Fibroblast of lung (primary cell): Measurements from ENCODE around the gene WDTC1. TPM values are rescaled to one million over a fixed set of nuclear protein-coding genes. Genes with fewer than 3 reads are reported as not detected.

ENCODE experiments used
- DNase-seq, 2 donors: peaks; one replicate each; pipeline versions ENCODE4 v3.0.0 to v3.0.0-alpha.2; 2010; ENCODE audit warnings: low read depth in 2 of 2
- H2AFZ ChIP-seq: 2 replicates; pipeline ENCODE4 v1.5.1; 2012; ENCODE audit warnings: low read length, control low read depth, inconsistent platforms
- H3K27ac ChIP-seq: 2 replicates; pipeline ENCODE4 v1.5.1; 2011; ENCODE audit warnings: low read length, control low read depth; ENCODE audit not compliant: insufficient read depth
- H3K27me3 ChIP-seq: 2 replicates; pipeline ENCODE4 v1.5.1; 2011; ENCODE audit warnings: mild to moderate bottlenecking, low read length; ENCODE audit not compliant: control insufficient read depth, insufficient read depth
- H3K36me3 ChIP-seq: 2 replicates; pipeline ENCODE4 v1.5.1; 2011; ENCODE audit warnings: low read length; ENCODE audit not compliant: control insufficient read depth, insufficient read depth
- H3K4me1 ChIP-seq: 2 replicates; pipeline ENCODE4 v1.5.1; 2011; ENCODE audit warnings: low read length; ENCODE audit not compliant: control insufficient read depth, insufficient read depth; ENCODE audit errors: extremely low read depth
- H3K4me2 ChIP-seq: 2 replicates; pipeline ENCODE4 v1.5.1; 2011; ENCODE audit warnings: low read length, control low read depth; ENCODE audit not compliant: insufficient read depth; ENCODE audit errors: extremely low read depth
- H3K4me3 ChIP-seq, 4 experiments: fragments of 200-600 bp in 1 of 4; sonication (generic) in 1 of 4; replicated peaks in 1 of 4; 2 replicates each; pipeline ENCODE4 v1.5.1; 2011 to 2016; ENCODE audit warnings: low read length in 4 of 4, low read depth in 3 of 4, mild to moderate bottlenecking in 3 of 4, control low read depth in 2 of 4, inconsistent platforms in 1 of 4, mixed read lengths in 1 of 4; ENCODE audit not compliant: insufficient read depth in 1 of 4; ENCODE audit errors: control extremely low read depth in 1 of 4
- H3K79me2 ChIP-seq: 2 replicates; pipeline ENCODE4 v1.5.1; 2012; ENCODE audit warnings: mild to moderate bottlenecking, low read length, inconsistent platforms; ENCODE audit not compliant: control insufficient read depth, insufficient read depth
- H3K9ac ChIP-seq: 2 replicates; pipeline ENCODE4 v1.5.1; 2011; ENCODE audit warnings: mild to moderate bottlenecking, low read length, control low read depth; ENCODE audit not compliant: insufficient read depth
- H3K9me3 ChIP-seq: 2 replicates; pipeline ENCODE4 v1.5.1; 2012; ENCODE audit warnings: low read depth, low read length; ENCODE audit not compliant: control insufficient read depth, insufficient read depth
- H4K20me1 ChIP-seq: 2 replicates; pipeline ENCODE4 v1.5.1; 2011; ENCODE audit warnings: low read length; ENCODE audit not compliant: control insufficient read depth, insufficient read depth; ENCODE audit errors: extremely low read depth
- EZH2 ChIP-seq: IDR thresholded peaks from 2 replicates; pipeline ENCODE4 v1.5.1; 2012; ENCODE audit warnings: low read length, control low read depth, mild to moderate bottlenecking; ENCODE audit errors: missing control alignments
- polyA plus RNA-seq, 2 donors: library from polyadenylated mRNA; depleted of rRNA in 1 of 2; stranded (reverse) in 1 of 2; unstranded in 1 of 2; fragments of >200 nt; gene quantifications; 2 replicates each; pipeline ENCODE4 v1.2.1, GENCODE V29; 2011 to 2012; ENCODE audit warnings: missing spikeins in 1 of 2
- total RNA-seq: library from RNA; depleted of rRNA; stranded (reverse); fragments of >200 nt; gene quantifications from 2 replicates; pipeline ENCODE4 v1.2.1, GENCODE V29; 2014
- TF ChIP-seq, protein P1 (sequence below), 2 donors: IDR thresholded peaks in 1 of 2; conservative IDR thresholded peaks in 1 of 2; 1 replicate in 1 of 2; 2 replicates in 1 of 2; pipeline ENCODE4 v1.5.1; 2011 to 2012; ENCODE audit warnings: low read length in 2 of 2, control low read depth in 1 of 2, inconsistent platforms in 1 of 2, low read depth in 1 of 2, mild to moderate bottlenecking in 1 of 2

The WDTC1 gene
- total and polyA plus RNA-seq, 2 donors (not counting 1 experiment from before 2014, with no cell fraction given): 10.7 to 23.3 TPM

DNA sequence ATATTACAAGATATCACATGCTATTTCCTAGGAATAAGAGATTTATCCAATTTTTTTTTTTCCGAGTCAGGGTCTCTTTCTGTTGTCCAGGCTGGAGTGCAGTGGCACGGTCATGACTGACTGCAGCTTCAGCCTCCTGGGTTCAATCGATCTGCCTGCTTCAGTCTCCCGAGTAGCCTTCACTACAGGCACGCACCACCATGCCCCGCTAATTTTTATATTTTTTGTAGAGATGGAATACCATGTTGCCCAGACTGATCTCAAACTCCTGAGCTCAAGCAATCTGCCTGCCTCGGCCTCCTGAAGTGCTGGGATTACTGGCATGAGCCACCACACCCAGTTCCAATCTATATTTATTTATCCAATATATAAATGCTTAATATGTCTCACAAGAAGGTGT, 18.0 kb upstream of the WDTC1 start:
- Histone ChIP-seq H4K20me1 (no peaks in the 10 kb centered on the region), H3K9me3 (no peaks in the 10 kb centered on the region), H3K4me2 (no peak overlapping the region), H3K27me3 (no peaks in the 10 kb centered on the region), H3K79me2 (no peaks in the 10 kb centered on the region), H3K36me3 (no peaks in the 10 kb centered on the region), H3K9ac (no peak overlapping the region), H3K4me3 (no peak overlapping the region), H2AFZ (no peak overlapping the region), H3K27ac (no peak overlapping the region), H3K4me1 (no peaks in the 10 kb centered on the region)
- TF ChIP-seq, protein P1, sequence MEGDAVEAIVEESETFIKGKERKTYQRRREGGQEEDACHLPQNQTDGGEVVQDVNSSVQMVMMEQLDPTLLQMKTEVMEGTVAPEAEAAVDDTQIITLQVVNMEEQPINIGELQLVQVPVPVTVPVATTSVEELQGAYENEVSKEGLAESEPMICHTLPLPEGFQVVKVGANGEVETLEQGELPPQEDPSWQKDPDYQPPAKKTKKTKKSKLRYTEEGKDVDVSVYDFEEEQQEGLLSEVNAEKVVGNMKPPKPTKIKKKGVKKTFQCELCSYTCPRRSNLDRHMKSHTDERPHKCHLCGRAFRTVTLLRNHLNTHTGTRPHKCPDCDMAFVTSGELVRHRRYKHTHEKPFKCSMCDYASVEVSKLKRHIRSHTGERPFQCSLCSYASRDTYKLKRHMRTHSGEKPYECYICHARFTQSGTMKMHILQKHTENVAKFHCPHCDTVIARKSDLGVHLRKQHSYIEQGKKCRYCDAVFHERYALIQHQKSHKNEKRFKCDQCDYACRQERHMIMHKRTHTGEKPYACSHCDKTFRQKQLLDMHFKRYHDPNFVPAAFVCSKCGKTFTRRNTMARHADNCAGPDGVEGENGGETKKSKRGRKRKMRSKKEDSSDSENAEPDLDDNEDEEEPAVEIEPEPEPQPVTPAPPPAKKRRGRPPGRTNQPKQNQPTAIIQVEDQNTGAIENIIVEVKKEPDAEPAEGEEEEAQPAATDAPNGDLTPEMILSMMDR (conservative IDR thresholded peaks at IDR 0.05 in 1 of 2, IDR thresholded peaks at IDR 0.05 in 1 of 2; ENCODE audit: low read depth in 1 of 2, low read length in 2 of 2): no peak
- TF ChIP-seq EZH2: no peak
- DNase-seq: no peak

DNA sequence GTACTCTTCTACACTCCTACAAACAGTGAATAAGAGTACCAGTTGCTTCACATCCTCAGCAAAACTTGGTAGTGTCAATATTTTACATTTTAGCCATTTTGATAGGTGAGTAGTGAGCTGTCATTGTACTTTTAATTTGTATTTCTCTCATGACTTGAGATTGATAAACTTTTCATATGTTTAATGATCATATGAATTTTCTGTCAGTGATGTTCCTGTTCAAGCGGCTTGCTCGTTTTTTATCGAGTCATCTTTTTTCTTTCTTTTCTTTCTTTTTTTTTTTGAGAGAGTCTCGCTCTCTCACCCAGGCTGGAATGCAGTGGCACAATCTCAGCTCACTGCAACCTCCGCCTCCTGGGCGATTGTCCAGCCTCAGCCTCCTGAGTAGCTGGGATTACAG, 17.0 kb upstream of the WDTC1 start:
- no peaks in the 10 kb centered on the region for H3K4me1 ChIP-seq
- H4K20me1 ChIP-seq: no peaks in the 10 kb centered on the region
- no peaks in the 10 kb centered on the region for H3K9me3 ChIP-seq
- DNase-seq: no peak
- no peaks in the 10 kb centered on the region for H3K36me3 ChIP-seq
- TF ChIP-seq EZH2: no peak
- TF ChIP-seq, protein P1 (conservative IDR thresholded peaks at IDR 0.05 in 1 of 2, IDR thresholded peaks at IDR 0.05 in 1 of 2; ENCODE audit: low read depth in 1 of 2, low read length in 2 of 2): no peak
- no peaks in the 10 kb centered on the region for H3K27me3 ChIP-seq
- H3K79me2 ChIP-seq: no peaks in the 10 kb centered on the region
- H3K27ac ChIP-seq: no peak overlapping the region
- no peak overlapping the region for H3K4me3 ChIP-seq
- no peak overlapping the region for H3K9ac ChIP-seq
- no peak overlapping the region for H3K4me2 ChIP-seq
- H2AFZ ChIP-seq: no peak overlapping the region

DNA sequence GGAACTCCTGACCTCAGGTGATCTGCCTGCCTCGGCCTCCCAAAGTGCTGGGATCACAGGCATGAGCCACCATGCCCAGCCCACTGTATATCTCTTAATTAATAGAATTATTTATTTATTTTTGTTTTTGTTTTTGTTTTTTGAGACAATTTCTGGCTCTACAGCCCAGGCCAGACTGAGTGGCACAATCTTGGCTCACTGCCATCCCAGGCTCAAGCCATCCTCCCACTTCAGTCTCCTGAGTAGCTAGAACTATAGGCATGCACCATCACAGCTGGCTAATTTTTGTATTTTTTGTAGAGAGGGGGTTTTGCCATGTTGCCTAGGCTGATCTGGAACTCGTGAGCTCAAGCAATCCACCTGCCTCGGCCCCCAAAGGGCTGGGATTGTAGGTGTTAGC, 15.7 kb upstream of the WDTC1 start:
- Histone ChIP-seq H2AFZ (no peak overlapping the region), H4K20me1 (no peaks in the 10 kb centered on the region), H3K79me2 (no peaks in the 10 kb centered on the region), H3K9me3 (no peaks in the 10 kb centered on the region), H3K9ac (no peak overlapping the region), H3K36me3 (no peaks in the 10 kb centered on the region), H3K4me2 (no peak overlapping the region), H3K27ac (no peak overlapping the region), H3K4me3 (no peak overlapping the region), H3K4me1 (no peaks in the 10 kb centered on the region), H3K27me3 (no peaks in the 10 kb centered on the region)
- DNase-seq: no peak
- no peak for TF ChIP-seq EZH2
- TF ChIP-seq, protein P1 (conservative IDR thresholded peaks at IDR 0.05 in 1 of 2, IDR thresholded peaks at IDR 0.05 in 1 of 2; ENCODE audit: low read depth in 1 of 2, low read length in 2 of 2): no peak
